Pancreas (tissue), 10 donors: ENCODE measurements around the gene C1orf226. TPM values are rescaled to one million over a fixed set of nuclear protein-coding genes. Genes with fewer than 3 reads are reported as not detected.
A peak's percentile ranks its signal among the peaks of the same experiment; 100 is the strongest.

Experiments used
- ATAC-seq, 4 donors: fragments of 200-7000 bp; cut with Tn5 transposase; one replicate each; pipeline versions ENCODE4 v1.8.0 to v1.9.1; 2020; ENCODE audit warnings: mild to moderate bottlenecking in 4 of 4, moderate library complexity in 4 of 4
- DNase-seq, 6 donors: peaks; one replicate each; pipeline ENCODE4 v3.0.0-alpha.2; 2020
- FAIRE-seq: peaks from 2 replicates; lab custom pipeline; 2012; peaks lifted over from hg19 to GRCh38; lab: Jason Lieb, UNC
- H3K27ac ChIP-seq, 4 donors: fragments of 200-600 bp; sonication (generic); 1 replicate in 3 of 4; 2 replicates in 1 of 4; pipeline versions ENCODE4 v1.5.0 to v1.8.0; 2020
- H3K27me3 ChIP-seq, 4 donors: fragments of 200-600 bp; one replicate each; pipeline ENCODE4 v1.8.0; 2021
- H3K36me3 ChIP-seq, 3 donors: fragments of 200-600 bp; sonication (generic) in 1 of 3; one replicate each; pipeline versions ENCODE4 v1.5.0 to v1.8.0; 2020 to 2021
- H3K4me1 ChIP-seq, 3 donors: fragments of 200-600 bp; one replicate each; pipeline ENCODE4 v1.8.0; 2021
- H3K4me3 ChIP-seq, 4 donors: fragments of 200-600 bp; sonication (generic) in 2 of 4; one replicate each; pipeline versions ENCODE4 v1.5.0 to v1.8.0; 2020 to 2021
- H3K9me3 ChIP-seq, 4 donors: fragments of 200-600 bp; one replicate each; pipeline ENCODE4 v1.8.0; 2021
- CTCF ChIP-seq, 4 donors: fragments of 200-600 bp; sonication (generic) in 3 of 4; IDR thresholded peaks; one replicate each; pipeline versions ENCODE4 v1.5.0 to v1.8.0; 2021; ENCODE audit warnings: antibody characterized with exemption in 4 of 4
- WGBS, 2 donors: extraction: QIAGEN DNeasy Blood & Tissue Kit; methylation state at CpG; one replicate each; pipeline ENCODE4 v1.1.7; 2013; 5-methylcytosine and 5-hydroxymethylcytosine counted together
- intact Hi-C, 3 donors: fragments of 100-400 bp; cut with DNase I; formaldehyde crosslinking; loops; one replicate each; pipeline versions ENCODE4 v1.11.1 to v1.14.2; 2022
- polyA plus RNA-seq, 2 donors: library from polyadenylated mRNA; stranded (reverse); fragments of 200-250 nt; gene quantifications; one replicate each; pipeline ENCODE4 v1.2.3, GENCODE V29; 2013
- total RNA-seq, 6 donors: library from RNA; stranded (reverse); fragmentation: NEBNext Ultra II Directional in 4 of 6; extraction: Animal tissue kit (Norgen Biotek cat#: 25700) in 4 of 6; gene quantifications; one replicate each; pipeline versions ENCODE4 v1.2.1 to v1.2.4, GENCODE V29; 2021 to 2023
- donor health status: healthy with polysubstance abuse.
- donor health status: DM: no; HTN: no; CAD: no; lungs with moderate emphysema.
- donor health status: DM: no; HTN: no; CAD: no.
- donor health status: control.
- donor health status: control.
- donor health status: Bipolar disorder and iron deficiency.
- donor health status: DM: yes; HTN: yes; CAD: no.
- donor health status: DM: no; HTN: no; CAD: no.
- donor health status: DM: no; HTN: no; CAD: no.
- donor health status: DM: yes; HTN: yes; CAD: no.

The C1orf226 gene
- total and polyA plus RNA-seq, 8 donors = 1.3 to 4.2 (median 2.3) TPM

- Histone ChIP-seq H3K27ac (no peak overlapping the region), H3K9me3 (no peaks in the 10 kb centered on the region), H3K4me1 (no peaks in the 10 kb centered on the region), H3K36me3 (no peaks in the 10 kb centered on the region), H3K27me3 (no peaks in the 10 kb centered on the region), H3K4me3 (no peak overlapping the region)
- no peak for TF ChIP-seq CTCF (IDR thresholded peaks at IDR 0.05)
- intact Hi-C loops = no loop called here
- FAIRE-seq (no peak), ATAC-seq (no peak), DNase-seq (no peak)
- 91 to 95% methylated on average over 9 of the region's 9 CpGs for WGBS, 2 donors
Measured at GRCh38 chr1:162353078-162353477, 28.4 kb upstream of the C1orf226 start.

GRCh38 chr1:162353702-162354101, 27.8 kb upstream of the C1orf226 start:
- intact Hi-C loops = no loop called here
- 84 to 85% methylated on average over 5 of the region's 5 CpGs for WGBS, 2 donors
- FAIRE-seq = no peak
- H3K36me3 ChIP-seq = no peaks in the 10 kb centered on the region
- H3K27me3 ChIP-seq = no peaks in the 10 kb centered on the region
- H3K27ac ChIP-seq = no peak overlapping the region
- no peak for TF ChIP-seq CTCF (IDR thresholded peaks at IDR 0.05)
- no peak for ATAC-seq
- H3K9me3 ChIP-seq = no peaks in the 10 kb centered on the region
- no peak for DNase-seq
- H3K4me3 ChIP-seq = no peak overlapping the region
- H3K4me1 ChIP-seq = no peaks in the 10 kb centered on the region

- intact Hi-C loops = no loop called here
- WGBS, 2 donors = 60 to 69% methylated on average over 5 of the region's 5 CpGs
- Histone ChIP-seq H3K4me3 (no peak overlapping the region), H3K4me1 (no peaks in the 10 kb centered on the region), H3K27me3 (no peaks in the 10 kb centered on the region), H3K36me3 (no peaks in the 10 kb centered on the region), H3K9me3 (no peaks in the 10 kb centered on the region), H3K27ac (no peak overlapping the region)
- TF ChIP-seq CTCF (IDR thresholded peaks at IDR 0.05) = peak in 1 of 4 donors; percentile 8
- peak in 2 of 4 donors; percentile 36 to 48 for ATAC-seq
- FAIRE-seq = no peak
- DNase-seq = no peak
Measured at GRCh38 chr1:162357681-162358266, 23.8 kb upstream of the C1orf226 start.

GRCh38 chr1:162358928-162359327, 22.6 kb upstream of the C1orf226 start:
- H3K27me3 ChIP-seq = no peaks in the 10 kb centered on the region
- intact Hi-C loops = no loop called here
- WGBS, 2 donors = 84 to 96% methylated on average over 1 of the region's 1 CpG
- ATAC-seq (no peak), DNase-seq (no peak), FAIRE-seq (no peak)
- H3K9me3 ChIP-seq = no peaks in the 10 kb centered on the region
- no peak for TF ChIP-seq CTCF (IDR thresholded peaks at IDR 0.05)
- H3K4me1 ChIP-seq = no peaks in the 10 kb centered on the region
- no peak overlapping the region for H3K27ac ChIP-seq
- H3K4me3 ChIP-seq = no peak overlapping the region
- H3K36me3 ChIP-seq = no peaks in the 10 kb centered on the region

GRCh38 chr1:162359523-162360236, 21.8 kb upstream of the C1orf226 start:
- Histone ChIP-seq H3K4me3 (no peak overlapping the region), H3K4me1 (no peaks in the 10 kb centered on the region), H3K27ac (no peak overlapping the region), H3K27me3 (no peaks in the 10 kb centered on the region), H3K9me3 (no peaks in the 10 kb centered on the region), H3K36me3 (no peaks in the 10 kb centered on the region)
- TF ChIP-seq CTCF (IDR thresholded peaks at IDR 0.05) = no peak
- DNase-seq = no peak
- no peak for FAIRE-seq
- no peak for ATAC-seq
- 79 to 87% methylated on average over 10 of the region's 10 CpGs for WGBS, 2 donors
- intact Hi-C loops = no loop called here
